Esophagus squamous epithelium (tissue), 4 donors: ENCODE results near the gene HCAR3.
"Not testable (repeated sequence)": the region's sequence is repeated elsewhere in the genome, so short reads cannot be mapped to it uniquely, and the experiment has no call there.

Experiments used
- CTCF ChIP-seq, 6 experiments: fragments of 450-650 bp in 4 of 6; fragments of 200-600 bp in 2 of 6; sonication (generic) in 2 of 6; IDR thresholded peaks; one replicate each; pipeline ENCODE4 v1.5.1; 2016 to 2019; ENCODE audit warnings: antibody characterized with exemption in 6 of 6, mild to moderate bottlenecking in 4 of 6, moderate library complexity in 4 of 6
- POLR2A ChIP-seq, 4 donors: fragments of 450-650 bp; IDR thresholded peaks; one replicate each; pipeline ENCODE4 v1.6.1; 2017; ENCODE audit warnings: antibody characterized with exemption in 4 of 4, mild to moderate bottlenecking in 4 of 4, moderate library complexity in 3 of 4

GRCh38 chr12:122676015-122676414 lies 40.6 kb downstream of the HCAR3 start:
- not testable (repeated sequence) for TF ChIP-seq CTCF, POLR2A (IDR thresholded peaks at IDR 0.05)
